Heart left ventricle (tissue), 16 donors: ENCODE results near the gene LRRC36. TPM values are rescaled to one million over a fixed set of nuclear protein-coding genes. Genes with fewer than 3 reads are reported as not detected.

ENCODE experiments used
- ATAC-seq, 4 donors: fragments of 200-7000 bp; cut with Tn5 transposase; one replicate each; pipeline ENCODE4 v1.9.1; 2020 to 2022; ENCODE audit warnings: moderate library complexity in 4 of 4, mild to moderate bottlenecking in 3 of 4, moderate number of reproducible peaks in 1 of 4
- DNase-seq, 5 donors: peaks; one replicate each; pipeline ENCODE4 v3.0.0-alpha.2; 2020
- H3K27ac ChIP-seq, 12 donors: fragments of 200-600 bp; sonication (generic) in 4 of 12; one replicate each; pipeline versions ENCODE4 v1.5.0 to v1.8.0; 2016 to 2022; ENCODE audit warnings: mild to moderate bottlenecking in 2 of 12
- H3K27me3 ChIP-seq, 9 donors: fragments of 200-600 bp; sonication (generic) in 2 of 9; one replicate each; pipeline versions ENCODE4 v1.5.1 to v1.8.0; 2016 to 2022; ENCODE audit warnings: mild to moderate bottlenecking in 3 of 9
- H3K36me3 ChIP-seq, 9 donors: fragments of 200-600 bp; sonication (generic) in 2 of 9; one replicate each; pipeline versions ENCODE4 v1.5.0 to v1.8.0; 2018 to 2022; ENCODE audit warnings: mild to moderate bottlenecking in 2 of 9
- H3K4me1 ChIP-seq, 12 donors: fragments of 200-600 bp; sonication (generic) in 4 of 12; one replicate each; pipeline versions ENCODE4 v1.5.0 to v1.8.0; 2016 to 2022; ENCODE audit warnings: mild to moderate bottlenecking in 3 of 12
- H3K4me3 ChIP-seq, 12 donors: fragments of 200-600 bp; sonication (generic) in 4 of 12; one replicate each; pipeline versions ENCODE4 v1.5.0 to v1.8.0; 2017 to 2022; ENCODE audit warnings: mild to moderate bottlenecking in 9 of 12, moderate library complexity in 4 of 12
- H3K9me3 ChIP-seq, 12 donors: fragments of 200-600 bp; sonication (generic) in 4 of 12; one replicate each; pipeline versions ENCODE4 v1.5.0 to v1.8.0; 2016 to 2022; ENCODE audit warnings: mild to moderate bottlenecking in 1 of 12
- POLR2A ChIP-seq, 2 donors: fragments of 450-650 bp; IDR thresholded peaks; one replicate each; pipeline ENCODE4 v1.6.1; 2017; ENCODE audit warnings: antibody characterized with exemption in 2 of 2, mild to moderate bottlenecking in 2 of 2, moderate library complexity in 2 of 2
- WGBS, 4 donors: extraction: QIAGEN DNeasy Blood & Tissue Kit in 2 of 4; methylation state at CpG; one replicate each; pipeline versions ENCODE4 v1.1.5 to v1.1.7; 2013 to 2018; 5-methylcytosine and 5-hydroxymethylcytosine counted together
- intact Hi-C, 10 donors: fragments of 100-400 bp; cut with DNase I; formaldehyde crosslinking; loops; one replicate each; pipeline versions ENCODE4 v1.11.1 to v1.14.2; 2022
- polyA plus RNA-seq, 2 donors: library from polyadenylated mRNA; stranded (reverse); fragments of 200-250 nt; gene quantifications; one replicate each; pipeline ENCODE4 v1.2.3, GENCODE V29; 2013
- total RNA-seq, 9 donors: library from RNA; depleted of rRNA in 2 of 9; stranded (reverse); fragments of >200 nt in 2 of 9; fragmentation: NEBNext Ultra II Directional in 3 of 9; extraction: Animal tissue kit (Norgen Biotek cat#: 25700) in 3 of 9; gene quantifications; one replicate each; pipeline versions ENCODE4 v1.1.0 to v1.2.4, GENCODE V29; 2016 to 2023
- TF ChIP-seq, protein P1 (sequence below), 12 donors: fragments of 200-600 bp; sonication (generic) in 4 of 12; IDR thresholded peaks; one replicate each; pipeline versions ENCODE4 v1.5.0 to v1.8.0; 2018 to 2022; ENCODE audit warnings: antibody characterized with exemption in 12 of 12, mild to moderate bottlenecking in 5 of 12
- donor health status: ischemic (EF 13 %, LVEDD 7.1; RV severe dilation, severe dysfunction).
- donor health status: healthy with polysubstance abuse.
- donor health status: DM: no; HTN: yes; CAD: no.
- donor health status: DM: no; HTN: no; CAD: no.
- donor health status: ischemic (EF 25% LVEDD 6.9; RV normal size, moderate dysfunction).
- donor health status: ischemic (EF 25% LVEDD 5.7; RV mildly dilated, moderate dysfunction).
- donor health status: healthy.
- donor health status: DM: yes; HTN: yes; CAD: no.
- donor health status: ischemic (EF 35%, LVEDD 5.7; RV mildly dilated, moderate dysfunction).
- donor health status: nonischemic (EF 11% LVEDD 7.7; RV severe dilation, severe dysfunction).
- donor health status: DM: yes; HTN: yes; CAD: no.
- donor health status: PGD.
- donor health status: ischemic (EF 29% LVEDD 5.4; RV normal size, mild dysfunction).
- donor health status: nonischemic (EF 23%, LVEDD 6.1; RV moderate dilation, normal function).

LRRC36 gene
- total and polyA plus RNA-seq, 11 donors = 0.15 to 0.42 (median 0.27) TPM; not detected in 8

DNA sequence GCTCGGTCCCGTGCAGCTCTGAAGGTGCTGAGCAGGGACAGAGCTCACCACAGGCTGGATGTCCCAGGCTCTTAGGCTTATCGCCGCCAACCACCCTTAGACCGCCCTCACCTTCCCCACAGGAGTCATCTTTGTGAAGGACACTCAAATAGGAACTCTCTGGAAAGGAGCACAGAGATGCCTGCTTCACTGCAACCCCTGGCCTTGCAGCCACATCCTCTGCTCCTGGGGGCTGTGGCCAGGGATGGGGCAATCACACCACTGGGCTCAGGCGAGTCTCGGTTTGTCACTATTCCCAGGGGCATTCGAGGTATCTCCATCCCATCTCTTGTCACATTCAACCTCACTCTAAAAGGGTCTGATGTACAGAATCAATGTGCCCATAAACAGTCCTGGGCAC is 78.7 kb downstream of the LRRC36 start:
- ATAC-seq = no peak
- DNase-seq = no peak
- intact Hi-C loops = no loop called here
- no peaks in the 10 kb centered on the region for H3K9me3 ChIP-seq
- H3K27me3 ChIP-seq = no peaks in the 10 kb centered on the region
- 89 to 96% (median 93%) methylated on average over 8 of the region's 8 CpGs for WGBS, 4 donors
- TF ChIP-seq, protein P1, sequence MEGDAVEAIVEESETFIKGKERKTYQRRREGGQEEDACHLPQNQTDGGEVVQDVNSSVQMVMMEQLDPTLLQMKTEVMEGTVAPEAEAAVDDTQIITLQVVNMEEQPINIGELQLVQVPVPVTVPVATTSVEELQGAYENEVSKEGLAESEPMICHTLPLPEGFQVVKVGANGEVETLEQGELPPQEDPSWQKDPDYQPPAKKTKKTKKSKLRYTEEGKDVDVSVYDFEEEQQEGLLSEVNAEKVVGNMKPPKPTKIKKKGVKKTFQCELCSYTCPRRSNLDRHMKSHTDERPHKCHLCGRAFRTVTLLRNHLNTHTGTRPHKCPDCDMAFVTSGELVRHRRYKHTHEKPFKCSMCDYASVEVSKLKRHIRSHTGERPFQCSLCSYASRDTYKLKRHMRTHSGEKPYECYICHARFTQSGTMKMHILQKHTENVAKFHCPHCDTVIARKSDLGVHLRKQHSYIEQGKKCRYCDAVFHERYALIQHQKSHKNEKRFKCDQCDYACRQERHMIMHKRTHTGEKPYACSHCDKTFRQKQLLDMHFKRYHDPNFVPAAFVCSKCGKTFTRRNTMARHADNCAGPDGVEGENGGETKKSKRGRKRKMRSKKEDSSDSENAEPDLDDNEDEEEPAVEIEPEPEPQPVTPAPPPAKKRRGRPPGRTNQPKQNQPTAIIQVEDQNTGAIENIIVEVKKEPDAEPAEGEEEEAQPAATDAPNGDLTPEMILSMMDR (IDR thresholded peaks at IDR 0.05) = no peak
- no peak for TF ChIP-seq POLR2A (IDR thresholded peaks at IDR 0.05)
- H3K4me1 ChIP-seq = peaks cover 0 to 33% (median 18%) of the 10 kb centered on the region in 12 donors
- no peaks in the 10 kb centered on the region for H3K36me3 ChIP-seq
- H3K4me3 ChIP-seq = no peak overlapping the region
- peak overlapping the region in 5 of 12 donors; percentile 72 to 87 (median 75) for H3K27ac ChIP-seq

DNA sequence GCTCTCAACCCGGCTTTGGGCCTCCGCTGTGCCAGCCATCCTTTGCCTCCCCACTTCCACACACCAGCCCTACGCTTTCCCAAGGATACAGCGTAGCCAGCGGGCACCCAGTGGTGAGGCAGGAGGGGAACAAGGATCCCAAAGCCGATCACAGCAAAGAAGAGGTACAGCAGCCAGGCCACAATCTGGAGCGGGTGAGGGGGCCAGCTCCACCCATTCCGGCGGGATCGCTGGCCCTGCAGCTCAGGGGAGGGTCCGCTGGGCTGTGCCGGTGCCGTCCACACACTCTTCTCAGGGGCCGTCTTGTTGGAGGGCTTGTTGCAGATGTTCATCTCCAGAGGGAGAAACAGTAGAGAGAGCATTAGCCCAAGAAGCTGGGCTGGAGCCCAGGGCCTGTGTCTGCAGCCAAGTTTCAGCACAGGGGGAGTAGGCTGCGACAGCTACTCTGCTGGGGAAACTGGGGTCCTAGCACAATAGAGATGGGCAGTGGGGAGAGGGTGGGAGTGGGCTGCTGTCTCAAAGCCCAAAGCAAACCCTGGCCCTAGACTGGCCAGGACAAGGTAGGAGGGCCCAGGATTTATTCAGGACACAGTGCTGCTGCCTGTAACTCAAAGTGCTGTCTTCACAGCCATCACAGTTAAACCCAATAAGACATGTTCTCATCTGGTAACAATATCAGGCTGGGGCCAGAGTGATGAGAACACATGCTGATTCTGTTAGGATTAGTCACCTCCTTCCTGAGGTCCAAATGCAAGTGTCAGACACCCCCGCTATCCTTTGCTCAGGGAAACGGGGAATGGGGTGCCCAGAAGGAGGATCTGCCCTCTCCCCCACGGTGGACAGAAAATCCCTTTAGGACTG is 79.7 kb downstream of the LRRC36 start:
- Histone ChIP-seq H3K4me3 (peak overlapping the region in 2 of 12 donors; percentile 1 to 3), H3K27ac (peak overlapping the region; percentile 10 to 87 (median 72))

DNA sequence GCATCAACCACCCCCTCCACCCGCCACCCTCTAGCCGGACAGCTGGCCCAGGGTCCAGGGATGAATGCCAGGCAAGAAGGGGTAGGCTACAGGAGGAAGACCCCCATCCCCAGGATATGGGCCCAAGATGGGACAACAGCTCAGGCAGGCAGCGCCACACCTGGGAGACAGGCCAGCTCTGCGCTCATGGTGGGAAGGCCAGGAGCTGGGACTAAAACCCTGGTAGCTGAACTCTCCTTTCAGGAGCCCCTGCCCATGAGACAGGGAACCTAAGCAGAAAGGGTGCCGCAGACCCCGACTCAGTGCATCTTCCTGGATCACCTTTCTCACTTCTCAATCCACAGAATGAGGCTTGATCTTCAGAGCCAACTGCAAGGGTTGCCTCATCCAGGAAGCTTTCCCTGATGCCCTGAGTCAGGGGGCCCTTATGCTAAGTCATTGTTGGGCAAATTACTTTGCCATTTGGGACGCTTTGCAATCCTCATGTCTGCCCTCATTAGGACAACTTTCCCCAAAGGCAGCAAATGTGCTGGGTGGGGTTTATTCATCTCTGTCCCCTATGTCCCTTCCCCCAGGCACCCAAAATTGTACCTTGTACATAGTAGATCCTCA is 80.7 kb downstream of the LRRC36 start:
- Histone ChIP-seq H3K27ac (peak overlapping the region in 10 of 12 donors; percentile 48 to 87 (median 74)), H3K4me3 (no peak overlapping the region), H3K4me1 (peaks cover 0 to 33% (median 18%) of the 10 kb centered on the region in 12 donors), H3K36me3 (no peaks in the 10 kb centered on the region), H3K27me3 (no peaks in the 10 kb centered on the region), H3K9me3 (no peaks in the 10 kb centered on the region)
- intact Hi-C loops = no loop called here
- no peak for ATAC-seq
- TF ChIP-seq, protein P1 (IDR thresholded peaks at IDR 0.05) = no peak
- TF ChIP-seq POLR2A (IDR thresholded peaks at IDR 0.05) = no peak
- 76 to 98% (median 89%) methylated on average over 3 to 7 of the region's 7 CpGs for WGBS, 4 donors
- DNase-seq = no peak

More for the DNA sequence above, 79.7 kb downstream of the LRRC36 start:
- ATAC-seq (peak; percentile 16 to 85 (median 74)), DNase-seq (peak in 2 of 5 donors; percentile 45 to 69)
- no peaks in the 10 kb centered on the region for H3K9me3 ChIP-seq
- TF ChIP-seq, protein P1 (IDR thresholded peaks at IDR 0.05) = no peak
- intact Hi-C loops = no loop called here
- H3K4me1 ChIP-seq = peaks cover 0 to 33% (median 18%) of the 10 kb centered on the region in 12 donors
- no peaks in the 10 kb centered on the region for H3K36me3 ChIP-seq
- no peaks in the 10 kb centered on the region for H3K27me3 ChIP-seq
- 39 to 65% (median 54%) methylated on average over 16 to 18 of the region's 18 CpGs for WGBS, 4 donors

DNA sequence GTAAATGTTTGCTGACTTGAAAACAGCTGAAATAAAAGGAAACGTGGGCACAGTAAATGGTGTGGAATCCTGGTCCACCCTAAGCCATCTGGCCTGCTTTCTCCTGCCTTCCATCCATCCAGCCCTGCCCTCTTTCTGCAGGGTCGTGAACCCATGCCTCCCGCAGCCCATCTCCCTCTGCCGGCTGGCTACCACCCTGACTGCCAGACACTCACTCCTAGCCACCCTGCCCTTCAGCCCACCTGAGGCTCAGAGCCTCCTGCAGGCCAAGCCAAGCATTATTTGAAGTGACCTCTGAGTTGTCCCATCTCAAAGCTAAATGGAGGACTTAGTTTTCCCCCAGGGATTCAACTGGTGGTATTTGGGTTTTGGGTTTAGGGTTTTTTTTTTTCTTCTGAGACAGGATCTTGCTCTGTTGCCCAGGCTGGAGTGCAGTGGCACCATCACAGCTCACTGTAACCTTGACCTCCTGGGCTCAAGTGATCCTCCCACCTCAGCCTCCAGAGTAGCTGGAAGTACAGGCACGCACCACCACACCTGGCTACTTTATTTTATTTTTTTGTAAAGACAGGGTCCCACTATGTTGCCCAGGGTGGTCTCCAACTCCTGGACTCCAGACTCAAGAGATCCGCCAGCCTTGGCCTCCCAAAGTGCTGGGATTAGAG is 81.3 kb downstream of the LRRC36 start:
- H3K36me3 ChIP-seq = no peaks in the 10 kb centered on the region
- peak overlapping the region in 1 of 12 donors; percentile 75 for H3K27ac ChIP-seq
- DNase-seq (no peak), ATAC-seq (no peak)
- TF ChIP-seq, protein P1 (IDR thresholded peaks at IDR 0.05) = no peak
- no peak for TF ChIP-seq POLR2A (IDR thresholded peaks at IDR 0.05)
- no peak overlapping the region for H3K4me3 ChIP-seq
- no peaks in the 10 kb centered on the region for H3K27me3 ChIP-seq
- no peaks in the 10 kb centered on the region for H3K9me3 ChIP-seq
- H3K4me1 ChIP-seq = peaks cover 0 to 33% (median 18%) of the 10 kb centered on the region in 12 donors
- WGBS, 4 donors = 86 to 91% (median 90%) methylated on average over 6 of the region's 6 CpGs
- intact Hi-C loops = no loop called here
